Ovary (tissue), 3 donors: ENCODE measurements around the gene RPL18A.

ENCODE experiments used
- POLR2A ChIP-seq: fragments of 450-650 bp; IDR thresholded peaks from one replicate; pipeline ENCODE4 v1.6.1; 2017; ENCODE audit warnings: antibody characterized with exemption, mild to moderate bottlenecking, moderate library complexity
- TF ChIP-seq, protein P1 (sequence below), 3 donors: fragments of 450-650 bp in 2 of 3; fragments of 200-600 bp in 1 of 3; IDR thresholded peaks; one replicate each; pipeline versions ENCODE4 v1.5.1 to v1.8.0; 2016 to 2022; ENCODE audit warnings: antibody characterized with exemption in 3 of 3, mild to moderate bottlenecking in 1 of 3
- donor health status: DM: no; HTN: no; CAD: no.

DNA sequence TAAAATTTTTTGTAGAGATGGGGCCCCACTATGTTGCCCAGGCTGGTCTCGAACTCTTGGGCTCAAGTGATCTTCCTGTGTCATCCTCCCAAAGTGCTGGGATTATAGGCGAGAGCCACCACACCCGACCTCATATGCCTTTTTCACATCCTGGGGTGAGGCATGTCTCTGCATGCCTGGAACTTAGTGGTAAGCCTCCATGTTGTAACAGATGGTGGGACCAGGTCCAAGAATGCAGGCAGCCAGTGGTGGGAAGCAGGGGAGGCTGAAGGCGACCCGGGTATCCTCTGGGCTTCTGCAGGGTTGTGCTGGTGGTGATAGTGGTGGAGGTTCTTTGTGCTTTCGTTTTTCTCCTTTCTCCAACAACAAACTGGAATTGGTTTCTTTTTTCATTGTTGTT, 43.0 kb downstream of the RPL18A start:
- TF ChIP-seq, protein P1, sequence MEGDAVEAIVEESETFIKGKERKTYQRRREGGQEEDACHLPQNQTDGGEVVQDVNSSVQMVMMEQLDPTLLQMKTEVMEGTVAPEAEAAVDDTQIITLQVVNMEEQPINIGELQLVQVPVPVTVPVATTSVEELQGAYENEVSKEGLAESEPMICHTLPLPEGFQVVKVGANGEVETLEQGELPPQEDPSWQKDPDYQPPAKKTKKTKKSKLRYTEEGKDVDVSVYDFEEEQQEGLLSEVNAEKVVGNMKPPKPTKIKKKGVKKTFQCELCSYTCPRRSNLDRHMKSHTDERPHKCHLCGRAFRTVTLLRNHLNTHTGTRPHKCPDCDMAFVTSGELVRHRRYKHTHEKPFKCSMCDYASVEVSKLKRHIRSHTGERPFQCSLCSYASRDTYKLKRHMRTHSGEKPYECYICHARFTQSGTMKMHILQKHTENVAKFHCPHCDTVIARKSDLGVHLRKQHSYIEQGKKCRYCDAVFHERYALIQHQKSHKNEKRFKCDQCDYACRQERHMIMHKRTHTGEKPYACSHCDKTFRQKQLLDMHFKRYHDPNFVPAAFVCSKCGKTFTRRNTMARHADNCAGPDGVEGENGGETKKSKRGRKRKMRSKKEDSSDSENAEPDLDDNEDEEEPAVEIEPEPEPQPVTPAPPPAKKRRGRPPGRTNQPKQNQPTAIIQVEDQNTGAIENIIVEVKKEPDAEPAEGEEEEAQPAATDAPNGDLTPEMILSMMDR (IDR thresholded peaks at IDR 0.05), result no peak
- no peak for TF ChIP-seq POLR2A
